Lower leg skin (tissue), 4 donors: ENCODE data around the gene HOXD13. TPM values are rescaled to one million over a fixed set of nuclear protein-coding genes. Genes with fewer than 3 reads are reported as not detected.
A peak's percentile ranks its signal among the peaks of the same experiment; 100 is the strongest.

Experiments
- DNase-seq, 2 donors: peaks; one replicate each; pipeline ENCODE4 v3.0.0-alpha.2; 2019; ENCODE audit warnings: low spot score in 2 of 2
- H3K4me3 ChIP-seq: fragments of 200-600 bp; sonication (generic); 2 replicates; pipeline ENCODE4 v1.5.1; 2017; ENCODE audit warnings: mild to moderate bottlenecking, low read depth; ENCODE audit not compliant: poor library complexity, severe bottlenecking
- CTCF ChIP-seq, 3 donors: fragments of 450-650 bp; IDR thresholded peaks; one replicate each; pipeline ENCODE4 v1.5.1; 2016; ENCODE audit warnings: antibody characterized with exemption in 3 of 3, mild to moderate bottlenecking in 3 of 3, moderate library complexity in 2 of 3
- POLR2A ChIP-seq, 2 donors: fragments of 450-650 bp; IDR thresholded peaks; one replicate each; pipeline ENCODE4 v1.6.1; 2016 to 2017; ENCODE audit warnings: antibody characterized with exemption in 2 of 2, mild to moderate bottlenecking in 1 of 2, moderate library complexity in 1 of 2
- WGBS, 2 donors: methylation state at CpG; one replicate each; pipeline ENCODE4 v1.1.5; 2018; 5-methylcytosine and 5-hydroxymethylcytosine counted together
- intact Hi-C: fragments of 100-400 bp; cut with DNase I; formaldehyde crosslinking; loops from one replicate; pipeline ENCODE4 v1.15.0; 2023; ENCODE audit warnings: low total_unique reads
- total RNA-seq, 4 donors: library from RNA; depleted of rRNA; stranded (reverse); fragments of >200 nt; gene quantifications; one replicate each; pipeline ENCODE4 v1.1.0, GENCODE V29; 2016

HOXD13 gene
- total RNA-seq, 4 donors from 2014 or later: 0.10 TPM; not detected in 3

- intact Hi-C loops: loop anchor here (5.0 to 10.0 kb wide), 2 partner anchors 514 to 1031 kb away; no protein-coding TSS in a partner anchor
- 18 to 22% methylated on average over 26 to 35 of the region's 40 CpGs for WGBS, 2 donors
- peak overlapping the region; percentile 38 for H3K4me3 ChIP-seq
- no peak for TF ChIP-seq POLR2A (IDR thresholded peaks at IDR 0.05)
- TF ChIP-seq CTCF (IDR thresholded peaks at IDR 0.05): no peak
- peak in 1 of 2 donors; percentile 87 for DNase-seq
Observed at GRCh38 chr2:176123411-176124109, 31.0 kb downstream of the HOXD13 start.

GRCh38 chr2:176124110-176124946 lies 31.8 kb downstream of the HOXD13 start:
- DNase-seq: peak in 1 of 2 donors; percentile 84
- 41 to 59% methylated on average over 33 to 34 of the region's 34 CpGs for WGBS, 2 donors
- TF ChIP-seq CTCF (IDR thresholded peaks at IDR 0.05) (no peak), POLR2A (IDR thresholded peaks at IDR 0.05) (no peak)
- intact Hi-C loops: loop anchor here (5.0 to 10.0 kb wide), 2 partner anchors 513 to 1030 kb away; no protein-coding TSS in a partner anchor
- no peak overlapping the region for H3K4me3 ChIP-seq

- DNase-seq: peak in 1 of 2 donors; percentile 71
- intact Hi-C loops: loop anchor here (5.0 to 10.0 kb wide), 2 partner anchors 512 to 1030 kb away; no protein-coding TSS in a partner anchor
- WGBS, 2 donors: 58 to 72% methylated on average over 9 of the region's 9 CpGs
- no peak overlapping the region for H3K4me3 ChIP-seq
- no peak for TF ChIP-seq CTCF (IDR thresholded peaks at IDR 0.05)
- no peak for TF ChIP-seq POLR2A (IDR thresholded peaks at IDR 0.05)
Observed at GRCh38 chr2:176124947-176125771, 32.6 kb downstream of the HOXD13 start.

GRCh38 chr2:176125772-176126054 lies 33.2 kb downstream of the HOXD13 start:
- no peak for TF ChIP-seq CTCF (IDR thresholded peaks at IDR 0.05)
- TF ChIP-seq POLR2A (IDR thresholded peaks at IDR 0.05): no peak
- DNase-seq: no peak
- 42 to 58% methylated on average over 6 of the region's 6 CpGs for WGBS, 2 donors
- intact Hi-C loops: loop anchor here (10.0 kb wide), 1 partner anchor 1029 kb away; no protein-coding TSS in a partner anchor
- no peak overlapping the region for H3K4me3 ChIP-seq

GRCh38 chr2:176126929-176127773 lies 34.6 kb downstream of the HOXD13 start:
- WGBS, 2 donors: 7% methylated on average over 13 of the region's 13 CpGs
- TF ChIP-seq CTCF (IDR thresholded peaks at IDR 0.05): peak in 2 of 3 donors; percentile 3 to 61
- no peak for TF ChIP-seq POLR2A (IDR thresholded peaks at IDR 0.05)
- intact Hi-C loops: loop anchor here (10.0 kb wide), 1 partner anchor 1028 kb away; no protein-coding TSS in a partner anchor
- DNase-seq: peak; percentile 63 to 95
- no peak overlapping the region for H3K4me3 ChIP-seq
